HG03097 (cell line): ENCODE data around the gene LGR4.
"Not testable (repeated sequence)": the region's sequence is repeated elsewhere in the genome, so short reads cannot be mapped to it uniquely, and the experiment has no call there.

ENCODE experiments used
- ATAC-seq: cut with Tn5 transposase; IDR thresholded peaks from one replicate; pipeline ENCODE4 v1.9.1; 2021; ENCODE audit not compliant: unreplicated experiment, low FRiP score

LGR4 gene

DNA sequence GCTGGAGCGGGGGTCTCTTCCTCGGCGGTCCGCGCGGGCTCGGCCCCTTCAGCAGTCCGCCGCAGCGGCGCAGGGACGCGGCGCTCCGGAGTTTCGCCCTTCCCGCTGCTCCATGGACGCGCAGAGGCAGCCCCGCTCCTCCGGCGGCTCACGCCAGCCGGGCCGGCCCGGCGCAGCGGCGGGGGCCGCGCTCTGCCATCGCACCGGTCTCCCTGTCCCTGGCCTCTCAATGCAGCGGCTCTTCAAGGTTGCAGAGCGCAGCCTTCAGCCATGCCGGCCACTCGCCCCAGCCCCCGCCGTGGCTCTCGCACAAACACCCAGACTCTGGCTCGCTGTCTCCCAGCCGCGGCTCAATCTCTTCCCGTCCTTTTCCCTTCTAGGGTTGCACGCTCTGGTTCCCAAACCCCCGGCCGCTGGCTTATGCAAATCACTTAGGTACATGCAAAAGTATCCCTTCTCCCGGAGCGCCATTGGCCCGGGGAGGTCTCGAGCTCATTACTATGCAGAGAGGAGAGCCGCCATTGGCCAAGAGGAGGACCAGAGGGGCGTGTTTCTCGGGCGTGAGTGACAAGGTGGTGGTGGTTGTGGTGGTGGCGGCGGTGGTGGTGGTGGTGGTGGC, at the start of gene LGR4:
TSS of gene LGR4 (minus strand) at position 393 of the 619 bp plus-strand sequence. CDS start 488 bp downstream, outside the sequence.
- peak; percentile 79 for ATAC-seq

GRCh38 chr11:27520226-27520625, 47.6 kb upstream of the LGR4 start:
- ATAC-seq, result no peak

GRCh38 chr11:27518518-27518917, 45.9 kb upstream of the LGR4 start:
- ATAC-seq, result no peak

DNA sequence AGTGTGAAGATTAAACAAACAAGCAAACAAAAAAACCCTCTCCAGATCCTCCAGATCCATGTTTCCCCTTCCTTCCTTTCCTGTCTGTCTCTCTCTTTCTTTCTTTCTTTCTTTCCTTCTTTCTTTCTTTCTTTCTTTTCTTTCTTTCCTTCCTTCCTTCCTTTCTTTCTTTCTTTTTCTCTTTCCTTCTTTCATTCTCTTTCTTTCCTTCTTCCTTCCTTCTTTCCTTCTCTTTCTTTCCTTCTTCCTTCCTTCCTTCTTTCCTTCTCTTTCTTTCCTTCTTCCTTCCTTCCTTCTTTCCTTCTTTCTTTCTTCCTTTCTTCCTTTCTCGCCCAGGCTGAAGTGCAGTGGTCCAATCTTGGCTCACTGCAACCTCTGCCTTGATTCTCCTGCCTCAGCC, 44.9 kb upstream of the LGR4 start:
- not testable (repeated sequence) for ATAC-seq

DNA sequence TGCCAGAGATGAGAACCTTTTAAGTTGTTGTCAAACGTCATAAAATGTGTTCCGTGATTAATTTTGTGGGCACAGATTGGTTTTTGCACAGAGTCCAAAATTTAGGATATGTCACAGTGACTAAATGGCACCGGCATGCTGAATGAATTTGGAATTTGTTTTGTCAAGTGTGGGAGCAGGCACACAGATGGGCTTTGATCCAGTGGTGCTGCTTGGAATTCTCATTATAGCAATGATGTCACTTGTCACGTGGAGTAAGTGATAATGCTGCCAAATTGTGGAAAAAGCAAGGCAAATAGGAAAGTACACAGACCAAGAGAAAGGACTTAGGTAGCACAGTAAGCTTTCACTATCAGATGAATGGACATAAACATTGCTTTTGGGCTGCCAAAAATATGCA, 42.0 kb upstream of the LGR4 start:
- ATAC-seq, result no peak

DNA sequence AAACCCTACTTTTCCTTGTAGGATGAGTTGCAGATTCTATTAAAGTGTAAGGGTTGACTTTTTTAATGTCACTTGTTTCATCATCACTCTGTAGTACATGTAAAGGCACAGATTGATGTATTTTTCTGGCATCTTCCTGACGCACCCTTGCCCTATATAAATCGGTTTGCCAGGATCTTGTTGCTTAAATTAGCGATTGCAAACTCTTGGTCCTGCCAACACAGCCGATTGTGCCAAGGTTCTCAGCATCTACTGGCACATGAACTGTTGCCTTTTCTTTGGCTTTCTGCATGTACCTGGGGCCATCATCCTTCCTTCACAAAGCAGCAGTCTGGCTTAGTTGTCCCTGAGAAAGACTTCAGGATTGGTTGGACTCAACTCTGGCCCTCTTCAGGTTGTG, 41.5 kb upstream of the LGR4 start:
- ATAC-seq, result no peak

GRCh38 chr11:27513389-27513788, 40.8 kb upstream of the LGR4 start:
- ATAC-seq, result no peak

DNA sequence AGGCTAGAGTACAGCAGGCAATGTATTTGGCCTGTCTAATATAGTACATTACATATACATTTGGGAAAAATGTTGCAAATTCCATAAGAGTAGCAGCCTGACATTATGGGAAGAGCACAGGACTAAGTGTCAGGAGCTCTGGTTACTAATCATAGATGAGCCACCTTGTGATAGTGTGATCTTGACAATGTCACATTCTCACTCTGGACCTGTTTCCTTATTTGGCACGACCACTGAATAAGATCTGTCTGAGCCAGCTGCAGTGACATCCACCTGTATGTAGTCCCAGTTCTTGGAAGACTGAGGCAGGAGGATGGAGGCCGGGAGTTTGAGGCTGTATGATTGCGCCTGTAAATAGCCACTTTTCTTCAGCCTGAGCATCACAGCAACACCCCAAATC, 39.6 kb upstream of the LGR4 start:
- ATAC-seq, result no peak

GRCh38 chr11:27509908-27510307, 37.3 kb upstream of the LGR4 start:
- ATAC-seq, result no peak

DNA sequence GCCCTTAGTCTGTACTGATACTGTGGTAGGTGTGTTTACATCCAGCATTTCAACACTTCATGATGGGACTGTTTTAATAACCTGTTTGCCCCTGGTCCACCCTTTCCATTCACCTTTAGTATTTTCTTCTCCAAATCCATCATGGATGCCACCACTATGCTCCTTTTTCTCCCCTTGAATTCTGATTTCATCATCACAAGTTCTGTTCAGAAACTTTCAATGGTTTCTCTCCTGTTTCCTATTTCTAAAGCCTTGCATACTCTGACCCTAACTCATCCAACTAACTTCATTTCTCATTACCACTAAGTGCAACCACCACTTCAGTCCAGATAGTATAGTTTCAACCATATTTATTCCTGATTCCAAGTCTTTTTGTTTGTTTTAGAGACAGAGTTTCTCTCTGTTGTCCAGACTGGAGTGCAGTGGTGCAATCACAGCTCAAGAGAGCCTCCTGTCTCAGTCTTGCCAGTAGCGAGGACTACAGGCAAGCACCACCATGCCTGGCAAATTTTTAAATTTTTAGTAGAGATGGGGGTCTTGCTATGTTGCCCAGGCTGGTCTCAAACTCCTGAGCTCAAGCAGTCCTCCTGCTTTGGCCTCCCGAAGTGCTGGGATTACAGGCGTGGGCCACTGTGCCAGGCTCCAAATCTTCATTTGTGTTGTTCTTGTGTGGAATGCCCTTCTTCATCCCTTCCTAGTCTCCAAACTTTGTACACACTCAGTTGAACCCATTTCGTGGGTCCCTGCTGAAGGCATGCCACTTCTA, 35.1 kb upstream of the LGR4 start:
- ATAC-seq, result no peak

- ATAC-seq, result peak; percentile 98
Observed at GRCh38 chr11:27506200-27507182, 33.9 kb upstream of the LGR4 start, which contains the start of gene LIN7C. TSS of gene LIN7C (minus strand) at chr11:27506769. CDS start at chr11:27506752, 17 bp downstream.

- ATAC-seq, result no peak
Observed at GRCh38 chr11:27505781-27506180, 33.2 kb upstream of the LGR4 start.

DNA sequence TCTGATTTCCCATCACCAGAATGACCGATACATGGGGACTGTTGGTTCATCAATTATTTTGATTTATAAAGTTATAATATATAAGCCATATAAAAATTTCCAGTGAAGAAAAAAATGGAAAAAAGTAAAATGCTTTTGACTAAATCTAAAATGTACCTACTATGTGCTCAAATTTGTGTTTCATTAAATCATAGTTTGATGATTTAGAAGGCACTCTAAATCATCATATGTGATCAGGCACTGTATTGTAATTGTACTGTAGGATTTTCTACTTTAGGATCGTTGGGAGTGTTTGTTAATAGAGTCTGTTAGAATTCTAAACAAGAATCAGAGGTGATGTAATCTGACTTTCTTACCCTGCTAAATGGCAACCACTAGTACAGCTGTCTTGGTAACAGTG, 31.6 kb upstream of the LGR4 start:
- ATAC-seq, result no peak

GRCh38 chr11:27501100-27501499, 28.5 kb upstream of the LGR4 start:
- no peak for ATAC-seq

GRCh38 chr11:27497911-27498310, 25.3 kb upstream of the LGR4 start:
- ATAC-seq, result no peak

- ATAC-seq, result peak; percentile 51
Observed at GRCh38 chr11:27497284-27497866, 24.8 kb upstream of the LGR4 start.

- no peak for ATAC-seq
Observed at GRCh38 chr11:27496461-27496860, 23.9 kb upstream of the LGR4 start.

GRCh38 chr11:27495710-27496300, 23.2 kb upstream of the LGR4 start:
- no peak for ATAC-seq

DNA sequence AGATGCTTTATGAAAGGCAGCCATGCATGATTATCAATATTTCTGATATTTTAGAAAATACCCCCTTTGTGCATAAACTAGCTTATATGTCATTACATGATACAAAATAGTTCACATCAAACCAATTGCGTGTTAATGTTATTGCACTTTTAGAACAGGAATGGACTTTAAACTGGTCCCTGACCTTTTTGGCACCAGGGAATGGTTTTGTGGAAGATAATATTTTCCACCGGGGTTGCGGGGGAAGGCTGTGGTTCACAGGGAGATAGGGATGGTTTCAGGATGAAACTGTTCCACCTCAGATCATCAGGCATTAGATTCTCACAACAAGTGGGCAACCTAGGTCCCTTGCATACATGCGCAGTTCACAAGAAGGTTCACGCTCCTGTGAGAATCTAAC, 16.5 kb upstream of the LGR4 start:
- no peak for ATAC-seq

GRCh38 chr11:27487706-27488105, 15.1 kb upstream of the LGR4 start:
- no peak for ATAC-seq
